GM12873 (cell line): ENCODE data around the gene ACTRT2.

Source experiments
- TF ChIP-seq, protein P1 (sequence below): IDR thresholded peaks from 2 replicates; pipeline ENCODE4 v1.5.1; 2012; ENCODE audit warnings: low read depth, mild to moderate bottlenecking, moderate library complexity, low read length, control low read depth; ENCODE audit not compliant: insufficient read depth; ENCODE audit errors: missing control alignments

ACTRT2 gene

DNA sequence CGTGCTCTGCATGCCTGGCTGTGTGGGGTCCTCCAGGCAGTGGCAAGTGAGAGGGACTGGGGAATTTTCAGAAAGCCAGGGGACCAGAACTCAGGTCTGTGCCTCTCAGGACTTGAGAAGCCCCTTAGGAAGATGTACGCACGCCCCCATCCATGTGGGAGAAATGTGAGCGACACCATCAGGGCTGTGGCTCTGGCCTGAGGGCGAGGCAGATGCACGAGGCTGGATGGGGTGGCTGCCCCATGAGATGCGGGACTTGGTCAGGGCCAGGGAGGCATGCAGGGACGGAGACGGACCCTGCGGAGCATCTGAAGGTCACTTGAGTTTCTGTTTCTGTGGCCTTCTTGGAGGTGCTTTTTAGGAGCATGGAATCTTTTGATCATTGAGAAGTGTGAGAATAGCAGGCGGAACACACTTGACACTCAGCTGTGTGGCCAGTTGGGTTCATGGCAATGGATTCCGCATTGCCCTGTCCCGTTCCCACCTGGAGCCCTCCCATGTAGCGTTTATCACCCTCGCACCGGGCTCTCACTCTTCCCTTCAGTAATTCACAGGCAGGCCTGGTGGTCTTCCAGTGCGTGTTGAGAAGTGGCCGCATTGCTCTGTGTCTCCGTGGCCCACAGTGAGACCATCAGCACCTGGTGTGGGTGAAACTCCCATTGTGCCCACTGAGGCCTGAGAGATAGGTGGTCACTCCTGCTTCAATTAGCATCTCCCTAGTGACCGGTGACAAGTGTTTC is 30.7 kb upstream of the ACTRT2 start:
- TF ChIP-seq, protein P1, sequence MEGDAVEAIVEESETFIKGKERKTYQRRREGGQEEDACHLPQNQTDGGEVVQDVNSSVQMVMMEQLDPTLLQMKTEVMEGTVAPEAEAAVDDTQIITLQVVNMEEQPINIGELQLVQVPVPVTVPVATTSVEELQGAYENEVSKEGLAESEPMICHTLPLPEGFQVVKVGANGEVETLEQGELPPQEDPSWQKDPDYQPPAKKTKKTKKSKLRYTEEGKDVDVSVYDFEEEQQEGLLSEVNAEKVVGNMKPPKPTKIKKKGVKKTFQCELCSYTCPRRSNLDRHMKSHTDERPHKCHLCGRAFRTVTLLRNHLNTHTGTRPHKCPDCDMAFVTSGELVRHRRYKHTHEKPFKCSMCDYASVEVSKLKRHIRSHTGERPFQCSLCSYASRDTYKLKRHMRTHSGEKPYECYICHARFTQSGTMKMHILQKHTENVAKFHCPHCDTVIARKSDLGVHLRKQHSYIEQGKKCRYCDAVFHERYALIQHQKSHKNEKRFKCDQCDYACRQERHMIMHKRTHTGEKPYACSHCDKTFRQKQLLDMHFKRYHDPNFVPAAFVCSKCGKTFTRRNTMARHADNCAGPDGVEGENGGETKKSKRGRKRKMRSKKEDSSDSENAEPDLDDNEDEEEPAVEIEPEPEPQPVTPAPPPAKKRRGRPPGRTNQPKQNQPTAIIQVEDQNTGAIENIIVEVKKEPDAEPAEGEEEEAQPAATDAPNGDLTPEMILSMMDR, result no peak

DNA sequence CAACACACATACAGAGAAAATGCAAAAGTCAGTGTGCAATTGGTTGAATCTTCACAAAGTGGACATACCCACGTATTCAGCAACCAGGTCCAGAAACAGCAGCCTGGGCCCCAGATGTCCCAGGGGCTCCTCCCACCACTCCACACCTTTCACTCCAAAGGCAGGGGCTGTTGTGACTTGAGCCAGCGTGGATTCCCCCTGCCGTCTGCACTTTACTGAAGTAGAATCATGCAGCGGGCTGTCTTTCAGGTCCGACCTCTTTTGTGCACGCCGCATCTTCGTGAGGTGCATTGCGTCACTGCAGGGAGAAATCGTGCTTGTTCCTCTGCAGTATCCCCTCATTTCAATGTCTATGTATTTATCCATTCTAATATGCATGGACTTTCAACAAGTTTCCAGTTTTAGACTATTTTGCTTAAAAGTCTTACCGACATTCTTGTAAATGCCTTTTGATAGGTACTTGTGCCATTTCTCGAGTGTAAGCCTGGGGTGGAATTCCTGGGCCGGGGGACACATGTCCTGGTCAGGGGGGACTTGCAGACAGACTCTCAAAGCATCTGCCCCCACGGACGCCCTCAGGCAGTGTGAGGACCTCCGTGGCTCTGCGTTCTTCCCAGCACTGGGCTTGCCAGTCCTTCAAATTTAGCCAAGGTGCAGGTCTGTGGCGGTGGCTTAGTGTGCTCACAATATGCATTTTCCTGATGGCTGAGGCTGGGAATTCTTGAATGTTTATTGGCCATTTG is 29.3 kb upstream of the ACTRT2 start:
- TF ChIP-seq, protein P1, result no peak

- TF ChIP-seq, protein P1, result no peak
Observed at GRCh38 chr1:2998503-2999100, 22.7 kb upstream of the ACTRT2 start.

GRCh38 chr1:2999138-2999537 is 22.1 kb upstream of the ACTRT2 start:
- TF ChIP-seq, protein P1, result no peak

DNA sequence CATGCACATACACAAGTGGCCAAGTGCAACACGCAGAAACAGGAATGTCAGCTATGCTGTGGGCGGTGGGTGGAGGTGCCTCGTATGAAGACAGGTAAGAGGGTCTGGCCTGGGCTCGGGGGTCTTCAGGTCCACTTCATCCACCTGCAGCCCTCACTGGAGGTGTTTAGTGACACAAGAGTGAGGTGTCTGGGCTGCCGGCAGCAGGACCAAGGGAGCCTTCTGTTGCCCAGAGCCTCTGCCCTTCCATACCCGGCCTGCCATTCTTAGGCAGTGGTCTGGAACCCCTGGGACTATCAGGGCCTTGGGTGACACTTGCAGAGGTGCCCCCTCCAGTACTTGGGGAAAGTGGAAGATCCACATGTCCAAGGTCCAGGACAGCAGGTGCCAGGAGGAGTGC is 21.7 kb upstream of the ACTRT2 start:
- TF ChIP-seq, protein P1, result no peak

- TF ChIP-seq, protein P1, result no peak
Observed at GRCh38 chr1:3000214-3000613, 21.1 kb upstream of the ACTRT2 start.
